ENCODE results near the gene TMCC3.
"Not testable (repeated sequence)": the region's sequence is repeated elsewhere in the genome, so short reads cannot be mapped to it uniquely, and the experiment has no call there.

The TMCC3 gene

DNA sequence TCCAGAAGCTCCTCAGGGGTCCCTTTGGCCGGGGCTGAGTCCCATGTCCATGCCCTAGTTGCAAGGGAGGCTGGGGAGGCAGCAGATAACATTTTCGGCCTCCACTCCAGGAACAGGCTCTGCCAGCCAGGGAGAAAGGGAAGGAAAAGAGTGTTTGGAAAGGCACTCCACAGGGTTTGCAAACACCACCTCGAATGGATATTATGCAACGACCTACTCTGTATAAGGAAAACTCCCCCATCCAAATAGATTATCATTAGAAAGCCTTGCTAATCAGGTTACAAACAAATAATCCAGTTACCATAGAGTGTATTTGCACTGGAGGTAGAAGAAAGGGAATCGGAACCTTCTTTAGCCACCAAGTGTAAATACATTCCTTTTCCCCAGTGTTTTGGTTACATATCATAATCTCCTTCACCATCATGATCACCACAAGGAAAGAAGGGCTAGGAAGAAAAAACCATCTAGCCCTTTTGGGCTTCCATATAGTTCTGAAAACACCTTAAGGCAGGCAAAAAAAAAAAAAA, 40.4 kb downstream of the TMCC3 start:
- no peaks in the 10 kb centered on the region for H4K20me1 ChIP-seq (ENCODE audit: insufficient read depth, low read length)
- H3K36me3 ChIP-seq (ENCODE audit: insufficient read depth, low read length): no peaks in the 10 kb centered on the region
- H3K27ac ChIP-seq (ENCODE audit: low read depth, low read length, poor library complexity, severe bottlenecking): no peak overlapping the region
- no peaks in the 10 kb centered on the region for H3K79me2 ChIP-seq (ENCODE audit: insufficient read depth, low read length)
- TF ChIP-seq EZH2 (IDR thresholded peaks at IDR 0.05; ENCODE audit: borderline replicate concordance, low read length): no peak
- H3K4me2 ChIP-seq (ENCODE audit: low read length): no peak overlapping the region
- no peak overlapping the region for H3K4me3 ChIP-seq (ENCODE audit: low read depth, low read length, poor library complexity, severe bottlenecking)
- H3K9me3 ChIP-seq (ENCODE audit: low read length): no peaks in the 10 kb centered on the region
- no peaks in the 10 kb centered on the region for H3K4me1 ChIP-seq (ENCODE audit: insufficient read depth, low read length, severe bottlenecking)
- no peak overlapping the region for H2AFZ ChIP-seq (ENCODE audit: low read length)
- H3K9ac ChIP-seq (ENCODE audit: low read length): no peak overlapping the region
- H3F3A ChIP-seq (ENCODE audit: insufficient read depth, low read length): no peaks in the 10 kb centered on the region
- no peaks in the 10 kb centered on the region for H3K27me3 ChIP-seq (ENCODE audit: insufficient read depth, low read length)
- no peaks in the 10 kb centered on the region for H3K9me2 ChIP-seq (ENCODE audit: low read depth, low read length)

DNA sequence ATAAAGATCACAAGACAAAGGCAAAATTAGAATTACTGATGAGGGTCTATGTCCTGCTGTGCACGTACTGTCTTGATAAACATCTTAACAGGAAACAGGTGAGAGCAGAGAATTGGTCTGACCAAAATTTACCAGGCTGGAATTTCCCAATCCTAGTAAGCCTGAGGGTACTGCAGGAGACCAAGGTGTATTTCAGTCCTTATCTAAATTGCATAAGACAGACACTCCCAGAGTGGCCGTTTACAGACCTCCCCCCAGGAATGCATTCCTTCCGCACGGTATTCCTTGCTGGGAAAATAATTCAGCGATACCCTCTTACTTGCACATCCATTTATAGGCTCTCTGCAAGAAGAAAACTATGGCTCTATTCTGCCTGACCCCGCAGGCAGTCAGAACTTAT, 43.5 kb downstream of the TMCC3 start:
- H3K9me3 ChIP-seq (ENCODE audit: low read length); H3K4me3 ChIP-seq (ENCODE audit: low read depth, low read length, poor library complexity, severe bottlenecking); H3K9ac ChIP-seq (ENCODE audit: low read length): not testable (repeated sequence)

DNA sequence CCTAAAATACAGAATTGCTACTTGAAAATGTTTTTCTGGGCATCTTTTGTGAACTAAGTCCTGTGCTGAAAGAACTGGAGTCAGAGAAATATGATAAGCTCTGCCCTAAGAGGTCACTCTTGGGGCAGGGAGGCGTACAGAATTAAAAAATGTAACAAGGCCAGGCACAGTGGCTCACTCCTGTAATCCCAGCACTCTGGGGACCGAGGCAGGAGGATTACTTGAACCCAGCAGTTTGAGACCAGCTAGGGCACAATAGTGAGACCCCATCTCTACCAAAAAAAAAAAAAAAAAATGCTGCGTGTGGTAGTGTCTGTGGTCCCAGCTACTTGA, 46.0 kb downstream of the TMCC3 start:
- Histone ChIP-seq H3K27me3 (ENCODE audit: insufficient read depth, low read length) (no peaks in the 10 kb centered on the region), H3K9me2 (ENCODE audit: low read depth, low read length) (no peaks in the 10 kb centered on the region), H3K4me1 (ENCODE audit: insufficient read depth, low read length, severe bottlenecking) (no peaks in the 10 kb centered on the region), H3K79me2 (ENCODE audit: insufficient read depth, low read length) (no peaks in the 10 kb centered on the region), H3K27ac (ENCODE audit: low read depth, low read length, poor library complexity, severe bottlenecking) (no peak overlapping the region), H3K4me3 (ENCODE audit: low read depth, low read length, poor library complexity, severe bottlenecking) (no peak overlapping the region), H3K9ac (ENCODE audit: low read length) (no peak overlapping the region), H3K9me3 (ENCODE audit: low read length) (no peaks in the 10 kb centered on the region), H4K20me1 (ENCODE audit: insufficient read depth, low read length) (no peaks in the 10 kb centered on the region), H3K36me3 (ENCODE audit: insufficient read depth, low read length) (no peaks in the 10 kb centered on the region), H3F3A (ENCODE audit: insufficient read depth, low read length) (no peaks in the 10 kb centered on the region), H3K4me2 (ENCODE audit: low read length) (no peak overlapping the region), H2AFZ (ENCODE audit: low read length) (no peak overlapping the region)
- no peak for TF ChIP-seq EZH2 (IDR thresholded peaks at IDR 0.05; ENCODE audit: borderline replicate concordance, low read length)
- TF ChIP-seq, protein P1, sequence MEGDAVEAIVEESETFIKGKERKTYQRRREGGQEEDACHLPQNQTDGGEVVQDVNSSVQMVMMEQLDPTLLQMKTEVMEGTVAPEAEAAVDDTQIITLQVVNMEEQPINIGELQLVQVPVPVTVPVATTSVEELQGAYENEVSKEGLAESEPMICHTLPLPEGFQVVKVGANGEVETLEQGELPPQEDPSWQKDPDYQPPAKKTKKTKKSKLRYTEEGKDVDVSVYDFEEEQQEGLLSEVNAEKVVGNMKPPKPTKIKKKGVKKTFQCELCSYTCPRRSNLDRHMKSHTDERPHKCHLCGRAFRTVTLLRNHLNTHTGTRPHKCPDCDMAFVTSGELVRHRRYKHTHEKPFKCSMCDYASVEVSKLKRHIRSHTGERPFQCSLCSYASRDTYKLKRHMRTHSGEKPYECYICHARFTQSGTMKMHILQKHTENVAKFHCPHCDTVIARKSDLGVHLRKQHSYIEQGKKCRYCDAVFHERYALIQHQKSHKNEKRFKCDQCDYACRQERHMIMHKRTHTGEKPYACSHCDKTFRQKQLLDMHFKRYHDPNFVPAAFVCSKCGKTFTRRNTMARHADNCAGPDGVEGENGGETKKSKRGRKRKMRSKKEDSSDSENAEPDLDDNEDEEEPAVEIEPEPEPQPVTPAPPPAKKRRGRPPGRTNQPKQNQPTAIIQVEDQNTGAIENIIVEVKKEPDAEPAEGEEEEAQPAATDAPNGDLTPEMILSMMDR (IDR thresholded peaks at IDR 0.05; ENCODE audit: low read length): no peak

More for the DNA sequence above, 43.5 kb downstream of the TMCC3 start:
- H3K36me3 ChIP-seq (ENCODE audit: insufficient read depth, low read length); H3K4me2 ChIP-seq (ENCODE audit: low read length); H2AFZ ChIP-seq (ENCODE audit: low read length); H3K27ac ChIP-seq (ENCODE audit: low read depth, low read length, poor library complexity, severe bottlenecking); H3F3A ChIP-seq (ENCODE audit: insufficient read depth, low read length); H3K27me3 ChIP-seq (ENCODE audit: insufficient read depth, low read length); H3K79me2 ChIP-seq (ENCODE audit: insufficient read depth, low read length); H3K9me2 ChIP-seq (ENCODE audit: low read depth, low read length); H3K4me1 ChIP-seq (ENCODE audit: insufficient read depth, low read length, severe bottlenecking); H4K20me1 ChIP-seq (ENCODE audit: insufficient read depth, low read length): not testable (repeated sequence)

DNA sequence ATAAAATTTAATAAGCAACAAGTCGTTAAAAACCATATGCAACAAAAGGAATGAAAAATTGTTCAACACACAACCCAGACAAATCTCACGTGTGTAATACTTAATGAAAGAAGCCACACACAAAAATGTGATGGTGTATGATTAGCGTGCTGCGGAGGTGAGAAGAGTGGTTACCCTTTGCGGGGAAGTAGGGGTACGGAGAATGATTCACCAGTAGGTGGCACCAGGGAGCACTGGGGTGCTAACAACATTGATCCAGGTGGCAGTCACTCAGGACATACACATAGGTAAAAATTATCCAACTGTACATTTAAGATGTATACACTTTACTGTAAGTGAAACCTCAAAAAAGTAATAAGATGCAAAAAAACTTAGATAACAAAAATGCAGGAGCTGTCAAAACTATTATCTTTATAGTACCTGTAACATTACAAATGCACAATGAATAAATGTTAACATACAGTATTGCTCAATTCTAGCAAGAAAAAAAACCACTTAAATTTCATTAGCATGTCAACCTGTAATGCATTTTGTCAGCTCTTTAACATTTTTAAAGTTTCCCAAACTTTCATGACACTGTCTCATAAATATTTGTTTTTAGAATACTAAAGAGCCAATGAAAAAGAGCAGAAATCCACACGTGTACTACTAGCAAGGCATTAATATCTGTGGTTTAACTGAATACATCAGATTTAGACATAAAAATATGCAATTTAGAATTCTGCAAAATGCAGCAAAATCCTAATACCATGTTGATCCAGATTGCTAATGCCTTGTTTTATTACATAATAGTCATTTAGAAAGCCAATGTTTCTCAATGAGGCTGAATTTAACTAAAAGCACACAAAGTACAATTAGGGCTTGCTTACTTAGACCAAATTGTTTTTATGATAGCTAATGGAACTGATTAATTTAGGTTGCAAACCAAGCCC, 46.7 kb downstream of the TMCC3 start:
- H3F3A ChIP-seq (ENCODE audit: insufficient read depth, low read length): no peaks in the 10 kb centered on the region
- H3K36me3 ChIP-seq (ENCODE audit: insufficient read depth, low read length): no peaks in the 10 kb centered on the region
- H3K4me3 ChIP-seq (ENCODE audit: low read depth, low read length, poor library complexity, severe bottlenecking): no peak overlapping the region
- no peak overlapping the region for H3K27ac ChIP-seq (ENCODE audit: low read depth, low read length, poor library complexity, severe bottlenecking)
- H3K79me2 ChIP-seq (ENCODE audit: insufficient read depth, low read length): no peaks in the 10 kb centered on the region
- TF ChIP-seq, protein P1 (IDR thresholded peaks at IDR 0.05; ENCODE audit: low read length): peak; percentile 87
- TF ChIP-seq EZH2 (IDR thresholded peaks at IDR 0.05; ENCODE audit: borderline replicate concordance, low read length): no peak
- no peak overlapping the region for H2AFZ ChIP-seq (ENCODE audit: low read length)
- H4K20me1 ChIP-seq (ENCODE audit: insufficient read depth, low read length): no peaks in the 10 kb centered on the region
- no peaks in the 10 kb centered on the region for H3K4me1 ChIP-seq (ENCODE audit: insufficient read depth, low read length, severe bottlenecking)
- no peaks in the 10 kb centered on the region for H3K9me3 ChIP-seq (ENCODE audit: low read length)
- H3K4me2 ChIP-seq (ENCODE audit: low read length): no peak overlapping the region
- no peak overlapping the region for H3K9ac ChIP-seq (ENCODE audit: low read length)
- H3K27me3 ChIP-seq (ENCODE audit: insufficient read depth, low read length): no peaks in the 10 kb centered on the region
- H3K9me2 ChIP-seq (ENCODE audit: low read depth, low read length): no peaks in the 10 kb centered on the region

Measured in OCI-LY1 (cell line).